ENCODE measurements around the gene TMCO6. TPM values are rescaled to one million over a fixed set of nuclear protein-coding genes. Genes with fewer than 3 reads are reported as not detected.
"Not testable (repeated sequence)": the region's sequence is repeated elsewhere in the genome, so short reads cannot be mapped to it uniquely, and the experiment has no call there.

Gene TMCO6
- total and polyA plus RNA-seq, 2 of the 4 experiments (the other 2 are of a cell fraction), result 6.6 to 10.6 TPM

GRCh38 chr5:140623061-140623460, 16.2 kb upstream of the TMCO6 start:
- H3K9me1 ChIP-seq (ENCODE audit: insufficient read depth, low read length); H2AK5ac ChIP-seq (ENCODE audit: low read depth, low read length); H3K4ac ChIP-seq (ENCODE audit: low read depth, low read length); in situ Hi-C loops (cut with MboI; ENCODE audit: low sequenced_read_pairs); H2AK9ac ChIP-seq (replicated peaks; ENCODE audit: low read depth, low read length, poor library complexity); intact Hi-C loops (cut with micrococcal nuclease); H3K23ac ChIP-seq (ENCODE audit: low read depth, low read length); H3K18ac ChIP-seq (ENCODE audit: low read depth, low read length); POLR2A ChIA-PET (ENCODE audit: unreplicated experiment); ATAC-seq (ENCODE audit: low read depth); H3K4me2 ChIP-seq (ENCODE audit: low read depth, low read length); H2BK20ac ChIP-seq (ENCODE audit: low read depth, low read length); H3K9ac ChIP-seq (ENCODE audit: low read depth, low read length); H2BK15ac ChIP-seq (ENCODE audit: low read depth, low read length); H4K5ac ChIP-seq (ENCODE audit: low read depth, low read length); H3K36me3 ChIP-seq (ENCODE audit: control insufficient read depth, insufficient read depth, low read length); DNase-seq; H3K27ac ChIP-seq (ENCODE audit: insufficient read depth, low read length); H4K8ac ChIP-seq (ENCODE audit: low read depth in 2 of 2, low read length in 2 of 2); CTCF ChIA-PET; H2BK120ac ChIP-seq (ENCODE audit: low read depth, low read length); H2AFZ ChIP-seq (replicated peaks; ENCODE audit: low read length, poor library complexity); H3K4me1 ChIP-seq (ENCODE audit: control insufficient read depth, insufficient read depth, low read length); H3K9me3 ChIP-seq (ENCODE audit: control insufficient read depth, insufficient read depth, low read length); H4K20me1 ChIP-seq (ENCODE audit: insufficient read depth, low read length); BruUV-seq (replicated peaks); H3K14ac ChIP-seq (replicated peaks; ENCODE audit: low read depth, low read length); H3K56ac ChIP-seq (ENCODE audit: extremely low read depth, insufficient read depth, low read length); H3K4me3 ChIP-seq (ENCODE audit: insufficient read depth, low read depth, low read length); H4K91ac ChIP-seq (ENCODE audit: insufficient read depth, low read depth, low read length); H2BK5ac ChIP-seq (ENCODE audit: low read depth, low read length, poor library complexity, severe bottlenecking); H3K79me1 ChIP-seq (ENCODE audit: low read depth in 1 of 2, low read length in 2 of 2); dilution Hi-C loops (cut with HindIII; ENCODE audit: low sequenced_read_pairs, unreplicated experiment): not testable (repeated sequence)
- peaks cover 15% of the 10 kb centered on the region for H3K27me3 ChIP-seq (ENCODE audit: control insufficient read depth, insufficient read depth, low read length)

- H3K4me1 ChIP-seq (ENCODE audit: control insufficient read depth, insufficient read depth, low read length); CTCF ChIA-PET; H3K9me1 ChIP-seq (ENCODE audit: insufficient read depth, low read length); H4K8ac ChIP-seq (ENCODE audit: low read depth in 2 of 2, low read length in 2 of 2); ATAC-seq (ENCODE audit: low read depth); dilution Hi-C loops (cut with HindIII; ENCODE audit: low sequenced_read_pairs, unreplicated experiment); H2AK9ac ChIP-seq (replicated peaks; ENCODE audit: low read depth, low read length, poor library complexity); H4K91ac ChIP-seq (ENCODE audit: insufficient read depth, low read depth, low read length); H3K14ac ChIP-seq (replicated peaks; ENCODE audit: low read depth, low read length); H4K5ac ChIP-seq (ENCODE audit: low read depth, low read length); H2AK5ac ChIP-seq (ENCODE audit: low read depth, low read length); in situ Hi-C loops (cut with MboI; ENCODE audit: low sequenced_read_pairs); H3K9ac ChIP-seq (ENCODE audit: low read depth, low read length); H3K4me3 ChIP-seq (ENCODE audit: insufficient read depth, low read depth, low read length); DNase-seq; H3K18ac ChIP-seq (ENCODE audit: low read depth, low read length); H2AFZ ChIP-seq (replicated peaks; ENCODE audit: low read length, poor library complexity); POLR2A ChIA-PET (ENCODE audit: unreplicated experiment); H3K9me3 ChIP-seq (ENCODE audit: control insufficient read depth, insufficient read depth, low read length); H3K4me2 ChIP-seq (ENCODE audit: low read depth, low read length); H3K36me3 ChIP-seq (ENCODE audit: control insufficient read depth, insufficient read depth, low read length); H4K20me1 ChIP-seq (ENCODE audit: insufficient read depth, low read length); H2BK20ac ChIP-seq (ENCODE audit: low read depth, low read length); H3K23ac ChIP-seq (ENCODE audit: low read depth, low read length); intact Hi-C loops (cut with micrococcal nuclease); H2BK5ac ChIP-seq (ENCODE audit: low read depth, low read length, poor library complexity, severe bottlenecking); BruUV-seq (replicated peaks); H3K4ac ChIP-seq (ENCODE audit: low read depth, low read length); H3K27ac ChIP-seq (ENCODE audit: insufficient read depth, low read length); H3K56ac ChIP-seq (ENCODE audit: extremely low read depth, insufficient read depth, low read length); H2BK15ac ChIP-seq (ENCODE audit: low read depth, low read length); H3K79me1 ChIP-seq (ENCODE audit: low read depth in 1 of 2, low read length in 2 of 2); H2BK120ac ChIP-seq (ENCODE audit: low read depth, low read length): not testable (repeated sequence)
- 81% methylated on average over 5 of the region's 10 CpGs; no CpG with 5 or more reads in 1 of the 2 experiments for WGBS, 2 experiments (ENCODE audit: extremely low coverage in 2 of 2, insufficient read length in 1 of 2)
- peaks cover 15% of the 10 kb centered on the region for H3K27me3 ChIP-seq (ENCODE audit: control insufficient read depth, insufficient read depth, low read length)
These were observed 14.4 kb upstream of the TMCO6 start for GRCh38 chr5:140624886-140625285.

Data from IMR-90 (cell line).